ENCODE measurements around the gene CHST11. TPM values are rescaled to one million over a fixed set of nuclear protein-coding genes. Genes with fewer than 3 reads are reported as not detected.

The CHST11 gene
- total and polyA plus RNA-seq, 2 of the 4 experiments (the other 2 are of a cell fraction): 1.4 to 2.7 TPM

DNA sequence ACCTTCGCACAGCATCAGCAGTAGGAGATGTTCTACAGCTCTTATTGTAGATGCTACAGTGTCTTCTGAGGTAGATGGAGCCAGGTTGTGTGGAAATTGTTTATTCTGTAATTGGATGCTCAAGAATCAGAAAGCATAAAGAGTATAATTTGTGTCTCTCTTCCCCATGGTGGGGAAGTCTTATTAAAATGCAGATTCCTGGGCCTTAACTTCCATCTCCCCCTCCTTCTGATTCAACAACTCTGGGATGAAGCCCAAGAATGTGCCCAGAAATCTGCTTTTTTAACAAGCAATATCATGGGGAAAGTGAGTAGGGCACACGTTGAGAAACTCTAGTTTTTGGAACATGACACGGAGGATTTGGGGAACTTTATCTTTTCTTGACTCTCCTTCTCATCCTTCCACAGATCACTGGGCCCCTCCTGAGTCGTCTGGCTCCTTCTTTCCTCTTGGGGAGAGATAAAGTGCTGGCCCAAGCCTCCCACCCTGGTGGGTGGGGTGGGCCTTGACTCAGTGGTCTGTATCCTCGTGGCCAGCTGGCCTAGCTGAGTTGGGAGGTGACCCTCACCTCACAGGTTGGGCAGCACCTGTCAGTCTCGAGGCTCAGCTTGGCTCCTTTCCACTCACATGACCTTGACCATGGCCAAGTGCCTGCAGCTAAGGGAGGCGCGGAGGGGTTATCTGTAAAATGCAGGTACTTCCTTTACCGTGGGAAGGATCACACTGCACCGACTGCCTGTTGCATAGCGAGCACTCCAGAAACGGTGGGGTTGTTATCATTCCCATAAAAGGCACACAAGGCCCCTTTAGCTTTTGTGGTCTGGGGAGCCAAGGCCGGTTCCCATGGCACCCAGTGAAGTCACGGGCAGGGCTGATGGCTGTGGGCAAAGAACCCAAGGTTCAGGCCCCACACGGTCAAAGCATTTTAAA is 141.9 kb downstream of the CHST11 start:
- Histone ChIP-seq H4K8ac (ENCODE audit: low read depth in 2 of 2, low read length in 2 of 2) (no peak overlapping the region), H3K4me2 (ENCODE audit: low read depth, low read length) (no peak overlapping the region), H3K79me1 (ENCODE audit: low read depth in 1 of 2, low read length in 2 of 2) (no peaks in the 10 kb centered on the region; a peak in 1 of 4 replicates), H3K9ac (ENCODE audit: low read depth, low read length) (no peak overlapping the region), H3K4me1 (ENCODE audit: control insufficient read depth, insufficient read depth, low read length) (no peaks in the 10 kb centered on the region), H2AFZ (replicated peaks; ENCODE audit: low read length, poor library complexity) (peak overlapping the region; percentile 11), H3K14ac (replicated peaks; ENCODE audit: low read depth, low read length) (no peak overlapping the region), H3K56ac (ENCODE audit: extremely low read depth, insufficient read depth, low read length) (no peak overlapping the region), H3K18ac (ENCODE audit: low read depth, low read length) (no peak overlapping the region), H2AK5ac (ENCODE audit: low read depth, low read length) (peak overlapping the region; percentile 31; the same call in 1 of the 2 replicates), H3K4me3 (ENCODE audit: insufficient read depth, low read depth, low read length) (no peak overlapping the region), H4K91ac (ENCODE audit: insufficient read depth, low read depth, low read length) (no peak overlapping the region), H3K9me1 (ENCODE audit: insufficient read depth, low read length) (peaks cover 11% of the 10 kb centered on the region), H3K27me3 (ENCODE audit: control insufficient read depth, insufficient read depth, low read length) (no peaks in the 10 kb centered on the region), H3K36me3 (ENCODE audit: control insufficient read depth, insufficient read depth, low read length) (no peaks in the 10 kb centered on the region), H3K9me3 (ENCODE audit: control insufficient read depth, insufficient read depth, low read length) (no peaks in the 10 kb centered on the region), H2BK120ac (ENCODE audit: low read depth, low read length) (no peak overlapping the region), H3K23ac (ENCODE audit: low read depth, low read length) (no peak overlapping the region), H2BK15ac (ENCODE audit: low read depth, low read length) (no peak overlapping the region), H4K5ac (ENCODE audit: low read depth, low read length) (no peak overlapping the region), H2BK20ac (ENCODE audit: low read depth, low read length) (no peak overlapping the region), H3K4ac (ENCODE audit: low read depth, low read length) (no peak overlapping the region), H3K27ac (ENCODE audit: insufficient read depth, low read length) (no peak overlapping the region), H4K20me1 (ENCODE audit: insufficient read depth, low read length) (no peaks in the 10 kb centered on the region), H2AK9ac (replicated peaks; ENCODE audit: low read depth, low read length, poor library complexity) (no peak overlapping the region), H2BK5ac (ENCODE audit: low read depth, low read length, poor library complexity, severe bottlenecking) (no peak overlapping the region)
- 100% methylated on average over 3 of the region's 15 CpGs; no CpG with 5 or more reads in 1 of the 2 experiments for WGBS, 2 experiments (ENCODE audit: extremely low coverage in 2 of 2, insufficient read length in 1 of 2)
- ChIA-PET POLR2A (ENCODE audit: unreplicated experiment) (no interaction called here), CTCF (no interaction called here)
- no TSS peak for BruUV-seq (replicated peaks)
- no peak for DNase-seq
- intact Hi-C loops (cut with micrococcal nuclease) (no loop called here), dilution Hi-C loops (cut with HindIII; ENCODE audit: low sequenced_read_pairs, unreplicated experiment) (no loop called here), in situ Hi-C loops (cut with MboI; ENCODE audit: low sequenced_read_pairs) (no loop called here)
- TF ChIP-seq RAD21 (IDR thresholded peaks at IDR 0.05; ENCODE audit: low read length) (no peak), POLR2A (IDR thresholded peaks at IDR 0.05; ENCODE audit: low read depth, low read length) (no peak), MAZ (IDR thresholded peaks at IDR 0.05; ENCODE audit: borderline replicate concordance, low read depth, low read length) (no peak), RFX5 (IDR thresholded peaks at IDR 0.05; ENCODE audit: low read depth, low read length) (no peak), MXI1 (IDR thresholded peaks at IDR 0.05; ENCODE audit: borderline replicate concordance, low read depth, low read length) (no peak), FOS (IDR thresholded peaks at IDR 0.05; ENCODE audit: low read depth, low read length) (no peak), SMC3 (IDR thresholded peaks at IDR 0.05; ENCODE audit: low read depth, low read length) (no peak), MAFK (IDR thresholded peaks at IDR 0.05; ENCODE audit: low read depth, low read length) (no peak), CEBPB (IDR thresholded peaks at IDR 0.05; ENCODE audit: low read depth, low read length) (no peak)
- TF ChIP-seq, protein P1, sequence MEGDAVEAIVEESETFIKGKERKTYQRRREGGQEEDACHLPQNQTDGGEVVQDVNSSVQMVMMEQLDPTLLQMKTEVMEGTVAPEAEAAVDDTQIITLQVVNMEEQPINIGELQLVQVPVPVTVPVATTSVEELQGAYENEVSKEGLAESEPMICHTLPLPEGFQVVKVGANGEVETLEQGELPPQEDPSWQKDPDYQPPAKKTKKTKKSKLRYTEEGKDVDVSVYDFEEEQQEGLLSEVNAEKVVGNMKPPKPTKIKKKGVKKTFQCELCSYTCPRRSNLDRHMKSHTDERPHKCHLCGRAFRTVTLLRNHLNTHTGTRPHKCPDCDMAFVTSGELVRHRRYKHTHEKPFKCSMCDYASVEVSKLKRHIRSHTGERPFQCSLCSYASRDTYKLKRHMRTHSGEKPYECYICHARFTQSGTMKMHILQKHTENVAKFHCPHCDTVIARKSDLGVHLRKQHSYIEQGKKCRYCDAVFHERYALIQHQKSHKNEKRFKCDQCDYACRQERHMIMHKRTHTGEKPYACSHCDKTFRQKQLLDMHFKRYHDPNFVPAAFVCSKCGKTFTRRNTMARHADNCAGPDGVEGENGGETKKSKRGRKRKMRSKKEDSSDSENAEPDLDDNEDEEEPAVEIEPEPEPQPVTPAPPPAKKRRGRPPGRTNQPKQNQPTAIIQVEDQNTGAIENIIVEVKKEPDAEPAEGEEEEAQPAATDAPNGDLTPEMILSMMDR (conservative IDR thresholded peaks at IDR 0.05; ENCODE audit: low read depth, low read length): no peak
- TF ChIP-seq, protein P2, sequence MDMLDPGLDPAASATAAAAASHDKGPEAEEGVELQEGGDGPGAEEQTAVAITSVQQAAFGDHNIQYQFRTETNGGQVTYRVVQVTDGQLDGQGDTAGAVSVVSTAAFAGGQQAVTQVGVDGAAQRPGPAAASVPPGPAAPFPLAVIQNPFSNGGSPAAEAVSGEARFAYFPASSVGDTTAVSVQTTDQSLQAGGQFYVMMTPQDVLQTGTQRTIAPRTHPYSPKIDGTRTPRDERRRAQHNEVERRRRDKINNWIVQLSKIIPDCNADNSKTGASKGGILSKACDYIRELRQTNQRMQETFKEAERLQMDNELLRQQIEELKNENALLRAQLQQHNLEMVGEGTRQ (IDR thresholded peaks at IDR 0.05; ENCODE audit: low read depth, low read length): no peak
- ATAC-seq (ENCODE audit: low read depth): no peak
